Epithelial cell of esophagus (primary cell): ENCODE measurements around the gene SULT1A1.
"Not testable (repeated sequence)": the region's sequence is repeated elsewhere in the genome, so short reads cannot be mapped to it uniquely, and the experiment has no call there.

Source experiments
- DNase-seq: peaks from one replicate; pipeline ENCODE4 v3.0.0; 2010; ENCODE audit warnings: low read depth
- H3K4me3 ChIP-seq: 2 replicates; pipeline ENCODE4 v1.5.1; 2011; ENCODE audit warnings: mild to moderate bottlenecking, low read length, control low read depth
- TF ChIP-seq, protein P1 (sequence below): IDR thresholded peaks from 2 replicates; pipeline ENCODE4 v1.5.1; 2011; ENCODE audit warnings: low read depth, mild to moderate bottlenecking, low read length, control low read depth, inconsistent platforms; ENCODE audit not compliant: insufficient read depth; ENCODE audit errors: missing control alignments

Gene SULT1A1

DNA sequence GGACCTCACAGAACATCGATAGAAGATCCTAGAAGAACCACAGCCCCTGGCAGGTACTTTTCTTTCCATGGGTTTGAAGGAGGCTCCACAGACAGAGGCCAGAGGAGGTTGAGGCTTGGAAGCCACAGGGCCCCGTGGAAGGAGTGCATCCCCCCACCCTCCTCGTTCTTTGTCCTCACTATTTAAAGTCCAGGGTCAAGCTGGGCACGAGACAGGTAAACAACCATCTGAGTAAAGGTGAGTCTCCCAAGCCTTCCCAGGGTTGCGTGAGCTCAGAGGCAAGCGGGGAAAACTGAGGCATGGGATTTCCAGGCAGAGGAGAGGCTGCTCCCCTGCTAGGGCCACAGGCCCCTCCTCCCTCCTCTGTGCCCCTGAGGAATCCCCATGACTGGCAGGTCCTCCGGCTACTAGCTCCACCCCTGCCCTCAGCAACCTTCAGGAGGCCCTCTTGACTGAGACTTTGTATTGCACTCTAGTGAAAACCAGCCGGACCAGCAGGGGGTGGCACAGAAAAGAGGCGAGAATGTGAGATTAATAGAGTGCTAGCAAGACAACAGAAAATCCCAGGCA lies 12.1 kb downstream of the SULT1A1 start:
- no peak overlapping the region for H3K4me3 ChIP-seq
- DNase-seq: no peak
- TF ChIP-seq, protein P1, sequence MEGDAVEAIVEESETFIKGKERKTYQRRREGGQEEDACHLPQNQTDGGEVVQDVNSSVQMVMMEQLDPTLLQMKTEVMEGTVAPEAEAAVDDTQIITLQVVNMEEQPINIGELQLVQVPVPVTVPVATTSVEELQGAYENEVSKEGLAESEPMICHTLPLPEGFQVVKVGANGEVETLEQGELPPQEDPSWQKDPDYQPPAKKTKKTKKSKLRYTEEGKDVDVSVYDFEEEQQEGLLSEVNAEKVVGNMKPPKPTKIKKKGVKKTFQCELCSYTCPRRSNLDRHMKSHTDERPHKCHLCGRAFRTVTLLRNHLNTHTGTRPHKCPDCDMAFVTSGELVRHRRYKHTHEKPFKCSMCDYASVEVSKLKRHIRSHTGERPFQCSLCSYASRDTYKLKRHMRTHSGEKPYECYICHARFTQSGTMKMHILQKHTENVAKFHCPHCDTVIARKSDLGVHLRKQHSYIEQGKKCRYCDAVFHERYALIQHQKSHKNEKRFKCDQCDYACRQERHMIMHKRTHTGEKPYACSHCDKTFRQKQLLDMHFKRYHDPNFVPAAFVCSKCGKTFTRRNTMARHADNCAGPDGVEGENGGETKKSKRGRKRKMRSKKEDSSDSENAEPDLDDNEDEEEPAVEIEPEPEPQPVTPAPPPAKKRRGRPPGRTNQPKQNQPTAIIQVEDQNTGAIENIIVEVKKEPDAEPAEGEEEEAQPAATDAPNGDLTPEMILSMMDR: no peak

DNA sequence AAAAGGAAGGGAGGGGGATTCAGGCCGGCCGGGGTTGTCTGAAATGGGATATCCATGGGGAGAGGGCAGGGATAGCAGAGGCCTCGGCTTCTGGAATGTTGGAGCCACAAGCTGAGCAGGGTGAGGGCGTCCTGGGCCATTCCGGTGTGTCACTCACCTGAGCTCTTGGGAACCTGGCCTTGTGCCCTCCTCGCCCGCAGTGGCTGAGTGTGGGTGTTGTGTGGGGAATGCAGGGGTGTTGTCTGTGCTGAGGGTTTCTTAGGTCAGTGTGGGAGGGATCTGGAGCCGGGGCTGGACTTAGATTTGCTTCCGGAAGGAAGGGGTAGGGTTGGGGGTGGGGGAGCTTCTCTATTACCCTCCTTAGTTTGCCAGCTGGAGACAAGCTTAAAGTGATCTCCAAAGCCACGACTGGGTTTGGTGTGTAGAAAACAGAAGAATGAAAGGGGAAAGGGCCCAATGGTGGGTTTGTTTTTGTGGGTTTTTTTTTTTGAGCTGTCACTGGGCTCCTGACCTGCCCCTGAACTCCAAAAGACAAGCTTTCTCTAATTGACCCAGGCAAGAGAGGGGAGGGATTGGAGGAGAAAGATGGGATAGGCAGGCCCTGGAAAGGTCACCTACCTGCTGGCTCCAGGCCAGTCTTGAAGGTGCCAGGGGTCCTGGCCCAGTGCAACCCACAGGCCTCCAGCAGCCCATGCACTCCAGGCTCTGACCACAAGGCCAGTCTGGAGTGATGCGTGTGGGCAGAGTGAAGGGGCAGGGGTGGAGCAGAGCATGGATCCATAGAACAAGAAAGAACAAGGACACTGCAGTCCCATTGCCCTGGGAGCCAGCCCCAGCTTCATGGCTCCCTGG lies 12.8 kb downstream of the SULT1A1 start, which contains the start of gene SULT1A2:
Gene SULT1A2 (minus strand): TSS at position 211 of the 852 bp plus-strand sequence. CDS start 1,120 bp downstream, outside the sequence.
- TF ChIP-seq, protein P1: no peak
- DNase-seq: peak; percentile 49
- no peak within 1 kb of the TSS for H3K4me3 ChIP-seq

DNA sequence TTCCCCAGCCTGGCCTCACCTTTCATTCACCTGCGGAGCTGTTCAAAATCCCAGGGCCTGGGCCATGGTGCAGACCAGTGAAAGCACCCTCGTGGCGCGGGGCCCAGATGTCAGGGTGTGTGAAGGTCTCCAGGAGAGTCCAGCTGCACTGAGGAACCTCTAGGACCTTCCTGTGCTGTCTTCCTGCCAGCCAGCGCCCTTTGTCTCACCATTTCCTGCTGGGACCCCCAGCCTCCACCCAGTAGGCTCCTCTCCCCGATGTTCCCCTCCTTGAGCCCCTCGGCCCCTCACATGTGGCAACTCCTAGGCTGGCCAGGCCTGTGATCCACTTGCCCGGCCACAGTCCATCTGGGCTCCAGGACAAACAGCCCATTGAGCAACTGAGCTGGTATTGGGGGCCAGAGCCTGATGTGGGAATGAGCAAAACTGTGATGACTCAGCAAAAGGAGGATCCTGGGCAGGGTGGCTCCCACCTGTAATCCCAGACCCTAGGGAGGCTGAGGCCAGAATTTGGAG lies 13.7 kb downstream of the SULT1A1 start:
- TF ChIP-seq, protein P1: no peak
- no peak for DNase-seq
- H3K4me3 ChIP-seq: no peak overlapping the region

DNA sequence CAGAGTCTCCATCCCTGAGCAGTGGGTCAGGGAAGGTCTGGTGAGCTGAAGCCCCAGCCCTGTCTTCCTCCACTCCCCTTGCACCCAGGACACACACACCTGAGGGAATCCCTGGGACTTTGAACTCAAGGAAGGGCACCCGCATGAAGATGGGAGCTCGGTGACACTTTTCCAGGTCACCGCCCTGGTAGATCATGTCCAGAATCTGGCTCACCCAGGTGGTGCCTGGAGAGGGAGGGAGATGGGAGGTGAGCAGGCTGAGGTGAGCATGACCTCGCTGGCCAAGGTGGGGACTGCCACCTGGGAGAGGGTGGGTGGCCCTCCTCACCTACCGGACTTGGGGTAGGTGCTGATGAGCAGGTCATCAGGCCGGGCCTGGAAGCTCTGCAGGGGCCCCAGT lies 14.4 kb downstream of the SULT1A1 start:
- H3K4me3 ChIP-seq, DNase-seq: not testable (repeated sequence)

DNA sequence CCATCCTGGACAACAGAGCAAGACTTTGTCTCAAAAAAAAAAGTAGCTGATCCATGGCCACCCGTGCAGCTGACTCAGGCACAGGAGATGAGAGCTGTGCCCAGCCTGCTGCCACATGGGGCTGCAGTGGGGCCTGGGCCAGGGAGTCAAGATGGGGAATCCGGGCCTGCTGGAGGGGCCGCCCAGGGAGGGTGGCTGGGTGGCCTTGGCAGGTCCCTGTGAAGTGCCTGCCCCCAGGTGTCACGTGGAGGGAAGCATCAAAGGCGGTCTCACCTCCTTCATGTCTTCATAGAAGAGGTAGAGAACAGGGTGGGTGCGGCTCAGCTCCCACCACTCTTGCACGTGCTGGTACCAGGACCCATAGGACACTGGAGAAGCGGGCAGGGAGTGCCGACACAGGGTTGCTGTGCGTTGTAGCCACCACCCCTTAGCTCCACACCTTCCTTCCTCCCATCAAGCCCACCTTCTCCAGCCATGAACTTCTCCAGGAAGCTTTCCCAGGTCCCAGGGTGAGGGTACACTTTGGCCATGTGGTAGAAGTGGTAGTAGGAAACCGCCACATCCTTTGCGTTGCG lies 16.8 kb downstream of the SULT1A1 start:
- TF ChIP-seq, protein P1: no peak
- DNase-seq: no peak
- H3K4me3 ChIP-seq: no peak overlapping the region

DNA sequence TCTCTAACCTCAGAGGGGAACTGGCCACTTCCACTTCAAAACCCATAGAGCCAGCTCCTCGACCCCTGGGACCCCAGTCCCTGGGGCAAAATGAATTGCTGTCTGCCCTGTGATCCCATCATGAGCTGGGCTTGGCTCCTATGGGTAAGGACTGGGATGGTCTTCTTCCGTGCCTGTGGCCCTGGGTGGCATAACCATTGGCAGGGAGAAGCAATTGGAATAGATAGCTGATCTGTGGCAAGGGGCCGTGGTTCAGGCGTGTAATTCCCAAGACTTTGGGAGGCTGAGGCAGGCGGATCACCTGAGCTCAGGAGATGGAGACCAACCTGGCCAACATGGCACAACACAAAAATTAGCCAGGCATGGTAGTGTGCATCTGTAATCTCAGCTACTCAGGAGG lies 17.3 kb downstream of the SULT1A1 start:
- TF ChIP-seq, protein P1: no peak
- no peak overlapping the region for H3K4me3 ChIP-seq
- no peak for DNase-seq

DNA sequence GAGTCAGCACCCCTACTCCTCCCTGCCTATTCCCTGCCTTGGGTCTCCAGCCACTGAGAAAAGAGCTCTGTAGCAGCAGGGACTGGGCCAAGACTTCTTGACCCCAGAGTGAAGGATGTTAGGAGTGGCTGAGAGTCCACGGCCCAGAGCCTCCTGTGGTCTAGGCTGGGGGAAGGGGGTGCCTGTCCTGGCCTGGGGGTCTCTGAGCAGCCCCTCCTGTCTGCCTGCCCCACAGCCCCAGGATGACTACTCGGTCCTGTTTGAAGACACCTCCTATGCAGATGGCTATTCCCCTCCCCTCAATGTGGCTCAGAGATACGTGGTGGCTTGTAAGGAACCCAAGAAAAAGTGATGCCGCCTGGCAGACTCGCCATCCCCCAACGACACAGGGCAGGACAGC lies 18.5 kb downstream of the SULT1A1 start:
- H3K4me3 ChIP-seq: no peak overlapping the region
- TF ChIP-seq, protein P1: no peak
- no peak for DNase-seq
